Neural progenitor cell (in vitro differentiated cells): ENCODE data around the gene CPXM2. TPM values are rescaled to one million over a fixed set of nuclear protein-coding genes. Genes with fewer than 3 reads are reported as not detected.

Experiments used
- DNase-seq: peaks from one replicate; pipeline ENCODE4 v3.0.0-alpha.2; 2016; ENCODE audit warnings: low spot score
- H2AFZ ChIP-seq: fragments of 200-600 bp; sonication (generic); replicated peaks from 2 replicates; pipeline ENCODE4 v1.6.1; 2016; ENCODE audit warnings: antibody characterized with exemption
- H3F3A ChIP-seq: fragments of 200-600 bp; sonication (generic); 2 replicates; pipeline ENCODE4 v1.6.1; 2016; ENCODE audit warnings: antibody characterized with exemption, low read depth
- H3K27ac ChIP-seq: fragments of 200-600 bp; sonication (generic); 2 replicates; pipeline ENCODE4 v1.5.1; 2016; ENCODE audit warnings: mild to moderate bottlenecking
- H3K27me3 ChIP-seq: fragments of 200-600 bp; sonication (generic); 2 replicates; pipeline ENCODE4 v1.6.1; 2016; ENCODE audit warnings: mild to moderate bottlenecking, moderate library complexity
- H3K36me3 ChIP-seq: fragments of 200-600 bp; sonication (generic); 2 replicates; pipeline ENCODE4 v1.5.1; 2016
- H3K4me1 ChIP-seq: fragments of 200-600 bp; sonication (generic); 2 replicates; pipeline ENCODE4 v1.6.1; 2016; ENCODE audit warnings: mixed run types
- H3K4me2 ChIP-seq: fragments of 200-600 bp; sonication (generic); 2 replicates; pipeline ENCODE4 v1.6.1; 2016
- H3K4me3 ChIP-seq: fragments of 200-600 bp; sonication (generic); 2 replicates; pipeline ENCODE4 v1.5.1; 2016
- H3K79me2 ChIP-seq: fragments of 200-600 bp; sonication (generic); 2 replicates; pipeline ENCODE4 v1.6.1; 2016; ENCODE audit warnings: low read depth
- H3K9ac ChIP-seq: fragments of 200-600 bp; sonication (generic); 2 replicates; pipeline ENCODE4 v1.6.1; 2016
- H3K9me3 ChIP-seq: fragments of 200-600 bp; sonication (generic); 2 replicates; pipeline ENCODE4 v1.5.1; 2016; ENCODE audit warnings: low read depth
- H4K20me1 ChIP-seq: fragments of 200-600 bp; sonication (generic); 2 replicates; pipeline ENCODE4 v1.6.1; 2016; ENCODE audit warnings: low read depth
- H3K27ac Mint-ChIP-seq: 3 replicates; pipeline ENCODE4 v1.8.0; 2021; ENCODE audit warnings: mixed read lengths
- H3K27me3 Mint-ChIP-seq: 2 replicates; pipeline ENCODE4 v1.8.0; 2022; ENCODE audit warnings: low read depth, mild to moderate bottlenecking, inconsistent platforms, moderate library complexity, mixed read lengths; ENCODE audit not compliant: insufficient read depth
- H3K36me3 Mint-ChIP-seq: 3 replicates; pipeline ENCODE4 v1.8.0; 2021; ENCODE audit warnings: mixed read lengths
- H3K4me1 Mint-ChIP-seq: 3 replicates; pipeline ENCODE4 v1.8.0; 2021; ENCODE audit warnings: mixed read lengths
- H3K4me3 Mint-ChIP-seq: 3 replicates; pipeline ENCODE4 v1.8.0; 2021; ENCODE audit warnings: mild to moderate bottlenecking, moderate library complexity, mixed read lengths
- H3K9me3 Mint-ChIP-seq: 3 replicates; pipeline ENCODE4 v1.8.0; 2020; ENCODE audit warnings: mixed read lengths
- EZH2 ChIP-seq: fragments of 200-600 bp; sonication (generic); IDR thresholded peaks from 2 replicates; pipeline ENCODE4 v1.6.1; 2017; ENCODE audit warnings: antibody characterized with exemption, mild to moderate bottlenecking, moderate library complexity
- EZH2phosphoT487 ChIP-seq: fragments of 200-600 bp; sonication (generic); IDR thresholded peaks from 2 replicates; pipeline ENCODE4 v1.6.1; 2017; ENCODE audit warnings: antibody characterized with exemption
- total RNA-seq: library from RNA; depleted of rRNA; stranded (reverse); fragments of >200 nt; gene quantifications from 2 replicates; pipeline ENCODE4 v1.2.3, GENCODE V29; 2015; ENCODE audit warnings: low replicate concordance
- TF ChIP-seq, protein P1 (sequence below): fragments of 200-600 bp; sonication (generic); IDR thresholded peaks from 2 replicates; pipeline ENCODE4 v1.5.1; 2017; ENCODE audit warnings: antibody characterized with exemption, mild to moderate bottlenecking

The CPXM2 gene
- total RNA-seq, 1 donor from 2014 or later, result not detected

DNA sequence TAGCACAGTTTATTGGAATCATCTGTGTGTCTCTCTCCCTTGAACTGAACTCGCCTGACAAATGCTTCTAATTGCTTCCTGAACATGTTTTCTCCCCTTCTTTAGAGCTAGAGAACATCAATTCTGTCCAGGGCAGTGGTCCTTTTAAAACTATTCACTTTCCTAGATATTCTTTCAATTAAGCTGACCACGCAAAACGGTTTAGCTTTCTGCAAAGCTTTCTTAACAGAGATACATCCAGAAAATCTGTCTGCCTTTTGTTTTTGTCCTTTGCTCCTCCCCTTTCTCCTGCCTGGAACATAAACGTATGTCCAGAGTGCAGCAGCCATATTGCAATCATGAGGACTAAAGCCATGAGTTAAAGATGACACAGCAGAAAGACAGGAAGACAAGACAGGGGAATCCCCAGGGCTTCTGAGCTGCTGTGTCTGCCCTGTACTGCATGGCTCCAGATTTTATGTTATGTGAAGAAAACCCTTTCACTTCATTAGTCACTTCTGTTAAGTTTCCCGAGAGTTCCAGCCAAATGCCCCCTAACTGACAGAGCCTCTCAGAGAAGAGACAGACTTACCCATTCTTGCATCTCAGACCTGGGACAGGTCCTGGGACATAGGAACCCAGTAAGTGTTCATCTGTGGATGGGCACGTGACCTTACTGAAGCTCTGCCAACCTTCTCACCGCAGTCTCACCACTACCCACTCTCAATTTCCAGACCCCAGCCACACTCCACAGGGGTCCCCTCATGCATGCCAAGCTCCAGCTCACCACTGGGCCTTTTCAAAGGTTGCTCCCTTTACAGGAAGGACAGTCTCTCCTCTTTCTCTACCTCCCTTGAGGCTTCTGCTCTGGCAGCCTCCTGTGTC lies 35.0 kb upstream of the CPXM2 start:
- Histone ChIP-seq H3F3A (no peaks in the 10 kb centered on the region), H3K27me3 (no peaks in the 10 kb centered on the region), H3K79me2 (no peaks in the 10 kb centered on the region), H3K9ac (no peak overlapping the region), H3K9me3 (no peaks in the 10 kb centered on the region), H3K36me3 (no peaks in the 10 kb centered on the region), H2AFZ (no peak overlapping the region), H3K4me2 (no peak overlapping the region), H4K20me1 (no peaks in the 10 kb centered on the region), H3K4me1 (peaks cover 11% of the 10 kb centered on the region), H3K4me3 (no peak overlapping the region), H3K27ac (no peak overlapping the region)
- Mint-ChIP-seq H3K4me3 (no peak overlapping the region), H3K27ac (no peak overlapping the region), H3K4me1 (no peaks in the 10 kb centered on the region), H3K36me3 (peaks cover 2% of the 10 kb centered on the region), H3K27me3 (peaks cover 4% of the 10 kb centered on the region), H3K9me3 (peaks cover 24% of the 10 kb centered on the region)
- TF ChIP-seq, protein P1, sequence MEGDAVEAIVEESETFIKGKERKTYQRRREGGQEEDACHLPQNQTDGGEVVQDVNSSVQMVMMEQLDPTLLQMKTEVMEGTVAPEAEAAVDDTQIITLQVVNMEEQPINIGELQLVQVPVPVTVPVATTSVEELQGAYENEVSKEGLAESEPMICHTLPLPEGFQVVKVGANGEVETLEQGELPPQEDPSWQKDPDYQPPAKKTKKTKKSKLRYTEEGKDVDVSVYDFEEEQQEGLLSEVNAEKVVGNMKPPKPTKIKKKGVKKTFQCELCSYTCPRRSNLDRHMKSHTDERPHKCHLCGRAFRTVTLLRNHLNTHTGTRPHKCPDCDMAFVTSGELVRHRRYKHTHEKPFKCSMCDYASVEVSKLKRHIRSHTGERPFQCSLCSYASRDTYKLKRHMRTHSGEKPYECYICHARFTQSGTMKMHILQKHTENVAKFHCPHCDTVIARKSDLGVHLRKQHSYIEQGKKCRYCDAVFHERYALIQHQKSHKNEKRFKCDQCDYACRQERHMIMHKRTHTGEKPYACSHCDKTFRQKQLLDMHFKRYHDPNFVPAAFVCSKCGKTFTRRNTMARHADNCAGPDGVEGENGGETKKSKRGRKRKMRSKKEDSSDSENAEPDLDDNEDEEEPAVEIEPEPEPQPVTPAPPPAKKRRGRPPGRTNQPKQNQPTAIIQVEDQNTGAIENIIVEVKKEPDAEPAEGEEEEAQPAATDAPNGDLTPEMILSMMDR, result no peak
- no peak for TF ChIP-seq EZH2phosphoT487
- TF ChIP-seq EZH2, result no peak
- no peak for DNase-seq

DNA sequence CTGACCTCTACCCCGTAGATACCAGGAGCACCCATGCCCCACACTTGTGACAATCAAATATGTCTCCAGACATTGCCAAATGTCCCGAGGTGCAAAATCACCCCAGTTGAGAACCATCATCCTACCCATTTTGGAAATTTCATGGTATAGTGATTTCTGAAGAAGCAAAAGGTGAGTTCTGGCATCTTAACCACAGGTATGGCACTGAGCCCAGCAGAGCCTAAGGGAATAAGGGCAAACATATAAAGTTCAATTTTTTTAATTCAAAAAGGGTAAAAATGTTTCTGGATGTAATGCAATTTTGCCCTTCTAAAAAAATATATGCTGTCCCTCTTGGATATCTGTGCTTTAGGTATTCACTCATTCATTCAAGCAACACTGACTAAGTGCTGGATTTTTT lies 30.5 kb upstream of the CPXM2 start:
- DNase-seq, result no peak
- Histone ChIP-seq H3K36me3 (no peaks in the 10 kb centered on the region), H3K9me3 (no peaks in the 10 kb centered on the region), H3F3A (no peaks in the 10 kb centered on the region), H3K9ac (no peak overlapping the region), H4K20me1 (no peaks in the 10 kb centered on the region), H3K79me2 (no peaks in the 10 kb centered on the region), H3K27ac (no peak overlapping the region), H3K4me1 (peaks cover 11% of the 10 kb centered on the region), H3K27me3 (no peaks in the 10 kb centered on the region), H3K4me3 (no peak overlapping the region), H3K4me2 (no peak overlapping the region), H2AFZ (no peak overlapping the region)
- H3K4me3 Mint-ChIP-seq, result no peak overlapping the region
- peaks cover 4% of the 10 kb centered on the region for H3K27me3 Mint-ChIP-seq
- TF ChIP-seq, protein P1, result no peak
- no peak for TF ChIP-seq EZH2
- no peak for TF ChIP-seq EZH2phosphoT487
- no peaks in the 10 kb centered on the region for H3K4me1 Mint-ChIP-seq
- no peaks in the 10 kb centered on the region for H3K36me3 Mint-ChIP-seq
- H3K27ac Mint-ChIP-seq, result no peak overlapping the region
- peaks cover 22% of the 10 kb centered on the region for H3K9me3 Mint-ChIP-seq

DNA sequence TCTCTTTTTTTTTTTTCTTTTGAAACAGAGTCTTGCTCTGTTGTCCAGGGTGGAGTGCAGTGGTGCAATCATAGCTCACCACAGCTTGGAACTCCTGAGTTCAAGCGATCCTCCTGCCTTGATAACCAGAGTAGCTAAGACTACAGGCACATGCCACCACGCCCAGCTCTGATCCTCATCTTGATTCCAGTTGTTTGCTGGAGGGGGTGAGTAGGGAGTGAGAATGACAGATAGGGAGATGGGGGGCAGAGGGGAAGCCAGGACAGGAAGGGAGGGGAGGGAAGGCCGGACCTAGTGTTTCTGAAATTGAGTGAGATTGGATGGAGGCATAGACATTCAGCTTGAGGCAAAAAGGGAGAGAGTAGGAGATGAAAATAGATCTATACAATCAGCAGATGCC lies 25.2 kb upstream of the CPXM2 start:
- H3K4me3 ChIP-seq, result no peak overlapping the region
- no peak overlapping the region for H3K9ac ChIP-seq
- H4K20me1 ChIP-seq, result no peaks in the 10 kb centered on the region
- no peaks in the 10 kb centered on the region for H3K36me3 ChIP-seq
- no peak overlapping the region for H3K4me2 ChIP-seq
- Mint-ChIP-seq H3K27ac (no peak overlapping the region), H3K9me3 (peaks cover 13% of the 10 kb centered on the region), H3K36me3 (no peaks in the 10 kb centered on the region), H3K4me3 (no peak overlapping the region), H3K4me1 (peaks cover 25% of the 10 kb centered on the region), H3K27me3 (peaks cover 12% of the 10 kb centered on the region)
- no peak for DNase-seq
- no peak overlapping the region for H3K27ac ChIP-seq
- H2AFZ ChIP-seq, result no peak overlapping the region
- no peaks in the 10 kb centered on the region for H3K79me2 ChIP-seq
- peaks cover 11% of the 10 kb centered on the region for H3K4me1 ChIP-seq
- H3K27me3 ChIP-seq, result no peaks in the 10 kb centered on the region
- no peaks in the 10 kb centered on the region for H3K9me3 ChIP-seq
- H3F3A ChIP-seq, result no peaks in the 10 kb centered on the region
- no peak for TF ChIP-seq EZH2phosphoT487
- TF ChIP-seq, protein P1, result no peak
- TF ChIP-seq EZH2, result no peak
